Measurements from ENCODE around the gene ILF2.

The ILF2 gene

GRCh38 chr1:153658400-153659174 is 12.2 kb downstream of the ILF2 start, which contains the start of gene SNAPIN (continued):
- TF ChIP-seq, protein P1, sequence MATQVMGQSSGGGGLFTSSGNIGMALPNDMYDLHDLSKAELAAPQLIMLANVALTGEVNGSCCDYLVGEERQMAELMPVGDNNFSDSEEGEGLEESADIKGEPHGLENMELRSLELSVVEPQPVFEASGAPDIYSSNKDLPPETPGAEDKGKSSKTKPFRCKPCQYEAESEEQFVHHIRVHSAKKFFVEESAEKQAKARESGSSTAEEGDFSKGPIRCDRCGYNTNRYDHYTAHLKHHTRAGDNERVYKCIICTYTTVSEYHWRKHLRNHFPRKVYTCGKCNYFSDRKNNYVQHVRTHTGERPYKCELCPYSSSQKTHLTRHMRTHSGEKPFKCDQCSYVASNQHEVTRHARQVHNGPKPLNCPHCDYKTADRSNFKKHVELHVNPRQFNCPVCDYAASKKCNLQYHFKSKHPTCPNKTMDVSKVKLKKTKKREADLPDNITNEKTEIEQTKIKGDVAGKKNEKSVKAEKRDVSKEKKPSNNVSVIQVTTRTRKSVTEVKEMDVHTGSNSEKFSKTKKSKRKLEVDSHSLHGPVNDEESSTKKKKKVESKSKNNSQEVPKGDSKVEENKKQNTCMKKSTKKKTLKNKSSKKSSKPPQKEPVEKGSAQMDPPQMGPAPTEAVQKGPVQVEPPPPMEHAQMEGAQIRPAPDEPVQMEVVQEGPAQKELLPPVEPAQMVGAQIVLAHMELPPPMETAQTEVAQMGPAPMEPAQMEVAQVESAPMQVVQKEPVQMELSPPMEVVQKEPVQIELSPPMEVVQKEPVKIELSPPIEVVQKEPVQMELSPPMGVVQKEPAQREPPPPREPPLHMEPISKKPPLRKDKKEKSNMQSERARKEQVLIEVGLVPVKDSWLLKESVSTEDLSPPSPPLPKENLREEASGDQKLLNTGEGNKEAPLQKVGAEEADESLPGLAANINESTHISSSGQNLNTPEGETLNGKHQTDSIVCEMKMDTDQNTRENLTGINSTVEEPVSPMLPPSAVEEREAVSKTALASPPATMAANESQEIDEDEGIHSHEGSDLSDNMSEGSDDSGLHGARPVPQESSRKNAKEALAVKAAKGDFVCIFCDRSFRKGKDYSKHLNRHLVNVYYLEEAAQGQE (tag by site-specific recombination; IDR thresholded peaks at IDR 0.05), result no peak
- no peak for TF ChIP-seq ZNF366 (tag by site-specific recombination; conservative IDR thresholded peaks at IDR 0.05)
- 0 out of 2 replicates have a peak, but pooled peaks have one; percentile 35 for TF ChIP-seq ZNF24 (tag by site-specific recombination; IDR thresholded peaks at IDR 0.05)
- TF ChIP-seq ZNF530 (tag by site-specific recombination; IDR thresholded peaks at IDR 0.05; ENCODE audit: low read depth), result no peak
- TF ChIP-seq TSHZ1 (tag by site-specific recombination; IDR thresholded peaks at IDR 0.05; ENCODE audit: borderline replicate concordance), result no peak
- no peak for TF ChIP-seq ZNF146 (tag by site-specific recombination; IDR thresholded peaks at IDR 0.05)
- TF ChIP-seq AEBP2 (tag by site-specific recombination; IDR thresholded peaks at IDR 0.05; ENCODE audit: borderline replicate concordance), result no peak
- TF ChIP-seq ZNF138 (tag by site-specific recombination; IDR thresholded peaks at IDR 0.05; ENCODE audit: borderline replicate concordance), result no peak
- no peak for TF ChIP-seq PRDM2 (tag by site-specific recombination; IDR thresholded peaks at IDR 0.05; ENCODE audit: borderline replicate concordance)
- no peak for TF ChIP-seq ZNF311 (tag by site-specific recombination; IDR thresholded peaks at IDR 0.05; ENCODE audit: borderline replicate concordance)
- peak; percentile 82 for TF ChIP-seq SCRT2 (tag by site-specific recombination; IDR thresholded peaks at IDR 0.05)
- peak; percentile 28; the same call in 1 of the 2 replicates for TF ChIP-seq YY2 (tag by site-specific recombination; IDR thresholded peaks at IDR 0.05)
- no peak for TF ChIP-seq HOXA7 (CRISPR knock-in tag; IDR thresholded peaks at IDR 0.05; ENCODE audit: borderline replicate concordance)
- no peak for TF ChIP-seq ZNF274 (IDR thresholded peaks at IDR 0.05; ENCODE audit: low read length)
- no peak for TF ChIP-seq ZNF274 (tag by site-specific recombination; IDR thresholded peaks at IDR 0.05; ENCODE audit: borderline replicate concordance)
- no peak for TF ChIP-seq ZNF16 (tag by site-specific recombination; IDR thresholded peaks at IDR 0.05; ENCODE audit: low read depth)
- TF ChIP-seq ZBTB7A (tag by site-specific recombination; IDR thresholded peaks at IDR 0.05; ENCODE audit: low read depth), result no peak
- TF ChIP-seq ZBTB8A (tag by site-specific recombination; IDR thresholded peaks at IDR 0.05), result peak; percentile 37; the same call in 1 of the 2 replicates
- TF ChIP-seq ZNF670 (tag by site-specific recombination; IDR thresholded peaks at IDR 0.05; ENCODE audit: low read depth), result no peak
- no peak for TF ChIP-seq ZNF211 (tag by site-specific recombination; IDR thresholded peaks at IDR 0.05; ENCODE audit: low read depth)
- TF ChIP-seq ZNF10 (tag by site-specific recombination; IDR thresholded peaks at IDR 0.05), result no peak
- TF ChIP-seq ZNF626 (tag by site-specific recombination; IDR thresholded peaks at IDR 0.05), result no peak
- TF ChIP-seq ZNF488 (tag by site-specific recombination; IDR thresholded peaks at IDR 0.05), result no peak
- peak; percentile 61; the same call in 1 of the 2 replicates for TF ChIP-seq ZNF600 (tag by site-specific recombination; IDR thresholded peaks at IDR 0.05)
